ENCODE measurements around the gene DENND2A. TPM values are rescaled to one million over a fixed set of nuclear protein-coding genes. Genes with fewer than 3 reads are reported as not detected.

Gene DENND2A
- total and polyA plus RNA-seq, 2 of the 4 experiments (the other 2 are of a cell fraction): 7.5 to 10.3 TPM

DNA sequence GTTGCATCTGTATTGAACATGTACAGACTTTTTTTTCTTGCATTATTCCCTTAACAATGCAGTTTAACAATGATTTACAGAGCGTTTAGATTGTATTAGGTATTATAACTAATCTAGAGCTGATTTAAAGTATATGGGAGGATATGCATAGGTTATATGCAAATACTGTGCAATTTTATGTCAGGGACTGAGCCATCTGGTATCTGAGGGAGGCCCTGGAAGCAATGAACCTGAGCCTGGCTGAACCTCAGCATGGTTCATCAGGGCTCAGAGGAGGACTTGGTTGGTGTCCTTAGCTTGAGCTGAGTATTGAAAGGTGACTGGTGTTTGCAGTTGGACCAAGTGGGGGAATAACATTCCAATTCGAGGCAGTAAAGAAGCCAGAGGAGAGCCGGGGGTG lies 36.9 kb upstream of the DENND2A start:
- 0 out of 2 replicates have a peak, but pooled peaks cover 2% of the 10 kb centered on the region for H3K4me1 ChIP-seq (ENCODE audit: control insufficient read depth, insufficient read depth, low read length)

More for the DNA sequence above, 36.9 kb upstream of the DENND2A start:
- no peak overlapping the region for H4K91ac ChIP-seq (ENCODE audit: insufficient read depth, low read depth, low read length)
- dilution Hi-C loops (cut with HindIII; ENCODE audit: low sequenced_read_pairs, unreplicated experiment): no loop called here
- H3K4ac ChIP-seq (ENCODE audit: low read depth, low read length): no peak overlapping the region
- CTCF ChIA-PET: interaction anchor here (0.6 kb wide), 1 partner anchor 916 kb away, joined by 3 read pairs; no protein-coding TSS in a partner anchor
- H4K20me1 ChIP-seq (ENCODE audit: insufficient read depth, low read length): no peaks in the 10 kb centered on the region
- intact Hi-C loops (cut with micrococcal nuclease): loop anchor here (5.0 kb wide), 1 partner anchor 855 kb away; no protein-coding TSS in a partner anchor
- POLR2A ChIA-PET (ENCODE audit: unreplicated experiment): no interaction called here
- no peak for ATAC-seq (ENCODE audit: low read depth)
- no peak overlapping the region for H2BK5ac ChIP-seq (ENCODE audit: low read depth, low read length, poor library complexity, severe bottlenecking)
- H3K23ac ChIP-seq (ENCODE audit: low read depth, low read length): no peak overlapping the region
- no peak overlapping the region for H3K18ac ChIP-seq (ENCODE audit: low read depth, low read length)
- BruUV-seq (replicated peaks): no TSS peak
- no peak overlapping the region for H2BK15ac ChIP-seq (ENCODE audit: low read depth, low read length)
- H3K36me3 ChIP-seq (ENCODE audit: control insufficient read depth, insufficient read depth, low read length): peaks cover 5% of the 10 kb centered on the region
- no peak overlapping the region for H2AK9ac ChIP-seq (replicated peaks; ENCODE audit: low read depth, low read length, poor library complexity)
- H3K27me3 ChIP-seq (ENCODE audit: control insufficient read depth, insufficient read depth, low read length): no peaks in the 10 kb centered on the region
- no peak overlapping the region for H2BK120ac ChIP-seq (ENCODE audit: low read depth, low read length)
- no peak overlapping the region for H4K5ac ChIP-seq (ENCODE audit: low read depth, low read length)
- DNase-seq: no peak
- TF ChIP-seq, protein P1, sequence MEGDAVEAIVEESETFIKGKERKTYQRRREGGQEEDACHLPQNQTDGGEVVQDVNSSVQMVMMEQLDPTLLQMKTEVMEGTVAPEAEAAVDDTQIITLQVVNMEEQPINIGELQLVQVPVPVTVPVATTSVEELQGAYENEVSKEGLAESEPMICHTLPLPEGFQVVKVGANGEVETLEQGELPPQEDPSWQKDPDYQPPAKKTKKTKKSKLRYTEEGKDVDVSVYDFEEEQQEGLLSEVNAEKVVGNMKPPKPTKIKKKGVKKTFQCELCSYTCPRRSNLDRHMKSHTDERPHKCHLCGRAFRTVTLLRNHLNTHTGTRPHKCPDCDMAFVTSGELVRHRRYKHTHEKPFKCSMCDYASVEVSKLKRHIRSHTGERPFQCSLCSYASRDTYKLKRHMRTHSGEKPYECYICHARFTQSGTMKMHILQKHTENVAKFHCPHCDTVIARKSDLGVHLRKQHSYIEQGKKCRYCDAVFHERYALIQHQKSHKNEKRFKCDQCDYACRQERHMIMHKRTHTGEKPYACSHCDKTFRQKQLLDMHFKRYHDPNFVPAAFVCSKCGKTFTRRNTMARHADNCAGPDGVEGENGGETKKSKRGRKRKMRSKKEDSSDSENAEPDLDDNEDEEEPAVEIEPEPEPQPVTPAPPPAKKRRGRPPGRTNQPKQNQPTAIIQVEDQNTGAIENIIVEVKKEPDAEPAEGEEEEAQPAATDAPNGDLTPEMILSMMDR (conservative IDR thresholded peaks at IDR 0.05; ENCODE audit: low read depth, low read length): no peak
- no peak for TF ChIP-seq ELK1 (IDR thresholded peaks at IDR 0.05; ENCODE audit: borderline replicate concordance, low read depth, low read length)
- TF ChIP-seq, protein P2, sequence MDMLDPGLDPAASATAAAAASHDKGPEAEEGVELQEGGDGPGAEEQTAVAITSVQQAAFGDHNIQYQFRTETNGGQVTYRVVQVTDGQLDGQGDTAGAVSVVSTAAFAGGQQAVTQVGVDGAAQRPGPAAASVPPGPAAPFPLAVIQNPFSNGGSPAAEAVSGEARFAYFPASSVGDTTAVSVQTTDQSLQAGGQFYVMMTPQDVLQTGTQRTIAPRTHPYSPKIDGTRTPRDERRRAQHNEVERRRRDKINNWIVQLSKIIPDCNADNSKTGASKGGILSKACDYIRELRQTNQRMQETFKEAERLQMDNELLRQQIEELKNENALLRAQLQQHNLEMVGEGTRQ (IDR thresholded peaks at IDR 0.05; ENCODE audit: low read depth, low read length): no peak
- no peak for TF ChIP-seq MAFK (IDR thresholded peaks at IDR 0.05; ENCODE audit: low read depth, low read length)
- no peak for TF ChIP-seq CEBPB (IDR thresholded peaks at IDR 0.05; ENCODE audit: low read depth, low read length)
- no peak for TF ChIP-seq RCOR1 (IDR thresholded peaks at IDR 0.05; ENCODE audit: insufficient replicate concordance, low read length)
- TF ChIP-seq BHLHE40 (IDR thresholded peaks at IDR 0.05; ENCODE audit: low read depth, low read length): no peak
- no peak for TF ChIP-seq SMC3 (IDR thresholded peaks at IDR 0.05; ENCODE audit: low read depth, low read length)
- TF ChIP-seq MXI1 (IDR thresholded peaks at IDR 0.05; ENCODE audit: borderline replicate concordance, low read depth, low read length): no peak
- TF ChIP-seq RAD21 (IDR thresholded peaks at IDR 0.05; ENCODE audit: low read length): no peak
- no peak for TF ChIP-seq FOS (IDR thresholded peaks at IDR 0.05; ENCODE audit: low read depth, low read length)
- TF ChIP-seq CHD1 (IDR thresholded peaks at IDR 0.05; ENCODE audit: low read depth, low read length): no peak
- no peak for TF ChIP-seq RFX5 (IDR thresholded peaks at IDR 0.05; ENCODE audit: low read depth, low read length)
- TF ChIP-seq MAZ (IDR thresholded peaks at IDR 0.05; ENCODE audit: borderline replicate concordance, low read depth, low read length): no peak
- TF ChIP-seq NFE2L2 (IDR thresholded peaks at IDR 0.05; ENCODE audit: low read depth, low read length): no peak
- no peak overlapping the region for H3K56ac ChIP-seq (ENCODE audit: extremely low read depth, insufficient read depth, low read length)
- no peak overlapping the region for H3K27ac ChIP-seq (ENCODE audit: insufficient read depth, low read length)
- WGBS, 2 experiments (ENCODE audit: extremely low coverage in 2 of 2, insufficient read length in 1 of 2): 90% methylated on average over 2 of the region's 3 CpGs; no CpG with 5 or more reads in 1 of the 2 experiments
- no peak overlapping the region for H2AFZ ChIP-seq (replicated peaks; ENCODE audit: low read length, poor library complexity)
- no peak overlapping the region for H2BK20ac ChIP-seq (ENCODE audit: low read depth, low read length)
- H2AK5ac ChIP-seq (ENCODE audit: low read depth, low read length): no peak overlapping the region
- H3K9ac ChIP-seq (ENCODE audit: low read depth, low read length): no peak overlapping the region
- peaks cover 4 to 6% of the 10 kb centered on the region in 2 experiments; a peak in 1 of 4 replicates for H3K79me1 ChIP-seq (ENCODE audit: low read depth in 1 of 2, low read length in 2 of 2)
- H3K4me3 ChIP-seq (ENCODE audit: insufficient read depth, low read depth, low read length): no peak overlapping the region
- in situ Hi-C loops (cut with MboI; ENCODE audit: low sequenced_read_pairs): no loop called here
- H4K8ac ChIP-seq (ENCODE audit: low read depth in 2 of 2, low read length in 2 of 2): no peak overlapping the region
- H3K9me1 ChIP-seq (ENCODE audit: insufficient read depth, low read length): peaks cover 4% of the 10 kb centered on the region; the same call in 1 of the 2 replicates
- H3K9me3 ChIP-seq (ENCODE audit: control insufficient read depth, insufficient read depth, low read length): no peaks in the 10 kb centered on the region
- no peak overlapping the region for H3K4me2 ChIP-seq (ENCODE audit: low read depth, low read length)
- H3K14ac ChIP-seq (replicated peaks; ENCODE audit: low read depth, low read length): no peak overlapping the region

Measured in IMR-90 (cell line).